Mononuclear cell (primary cell): ENCODE results near the gene TARBP1. TPM values are rescaled to one million over a fixed set of nuclear protein-coding genes. Genes with fewer than 3 reads are reported as not detected.
"Not testable (repeated sequence)": the region's sequence is repeated elsewhere in the genome, so short reads cannot be mapped to it uniquely, and the experiment has no call there.

Experiments
- H3K27me3 ChIP-seq: 2 replicates; pipeline ENCODE4 v1.6.0; 2011; ENCODE audit warnings: low read length, control low read depth; ENCODE audit not compliant: insufficient read depth
- H3K4me1 ChIP-seq: 2 replicates; pipeline ENCODE4 v1.5.1; 2011; ENCODE audit warnings: mild to moderate bottlenecking, low read length, control low read depth; ENCODE audit not compliant: insufficient read depth
- H3K4me3 ChIP-seq: 2 replicates; pipeline ENCODE4 v1.5.1; 2011; ENCODE audit warnings: mild to moderate bottlenecking, low read length, moderate library complexity
- H3K9me3 ChIP-seq: 2 replicates; pipeline ENCODE4 v1.5.1; 2011; ENCODE audit warnings: low read depth, mild to moderate bottlenecking, control low read depth, low read length
- total RNA-seq: library from RNA; depleted of rRNA; stranded (reverse); fragments of >200 nt; gene quantifications from one replicate; pipeline ENCODE4 v1.2.3, GENCODE V29; 2012

TARBP1 gene, protein sequence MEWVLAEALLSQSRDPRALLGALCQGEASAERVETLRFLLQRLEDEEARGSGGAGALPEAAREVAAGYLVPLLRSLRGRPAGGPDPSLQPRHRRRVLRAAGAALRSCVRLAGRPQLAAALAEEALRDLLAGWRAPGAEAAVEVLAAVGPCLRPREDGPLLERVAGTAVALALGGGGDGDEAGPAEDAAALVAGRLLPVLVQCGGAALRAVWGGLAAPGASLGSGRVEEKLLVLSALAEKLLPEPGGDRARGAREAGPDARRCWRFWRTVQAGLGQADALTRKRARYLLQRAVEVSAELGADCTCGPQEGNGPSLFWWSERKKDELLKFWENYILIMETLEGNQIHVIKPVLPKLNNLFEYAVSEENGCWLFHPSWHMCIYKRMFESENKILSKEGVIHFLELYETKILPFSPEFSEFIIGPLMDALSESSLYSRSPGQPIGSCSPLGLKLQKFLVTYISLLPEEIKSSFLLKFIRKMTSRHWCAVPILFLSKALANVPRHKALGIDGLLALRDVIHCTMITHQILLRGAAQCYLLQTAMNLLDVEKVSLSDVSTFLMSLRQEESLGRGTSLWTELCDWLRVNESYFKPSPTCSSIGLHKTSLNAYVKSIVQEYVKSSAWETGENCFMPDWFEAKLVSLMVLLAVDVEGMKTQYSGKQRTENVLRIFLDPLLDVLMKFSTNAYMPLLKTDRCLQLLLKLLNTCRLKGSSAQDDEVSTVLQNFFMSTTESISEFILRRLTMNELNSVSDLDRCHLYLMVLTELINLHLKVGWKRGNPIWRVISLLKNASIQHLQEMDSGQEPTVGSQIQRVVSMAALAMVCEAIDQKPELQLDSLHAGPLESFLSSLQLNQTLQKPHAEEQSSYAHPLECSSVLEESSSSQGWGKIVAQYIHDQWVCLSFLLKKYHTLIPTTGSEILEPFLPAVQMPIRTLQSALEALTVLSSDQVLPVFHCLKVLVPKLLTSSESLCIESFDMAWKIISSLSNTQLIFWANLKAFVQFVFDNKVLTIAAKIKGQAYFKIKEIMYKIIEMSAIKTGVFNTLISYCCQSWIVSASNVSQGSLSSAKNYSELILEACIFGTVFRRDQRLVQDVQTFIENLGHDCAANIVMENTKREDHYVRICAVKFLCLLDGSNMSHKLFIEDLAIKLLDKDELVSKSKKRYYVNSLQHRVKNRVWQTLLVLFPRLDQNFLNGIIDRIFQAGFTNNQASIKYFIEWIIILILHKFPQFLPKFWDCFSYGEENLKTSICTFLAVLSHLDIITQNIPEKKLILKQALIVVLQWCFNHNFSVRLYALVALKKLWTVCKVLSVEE (N-terminal part only)
- 21.0 TPM for total RNA-seq

DNA sequence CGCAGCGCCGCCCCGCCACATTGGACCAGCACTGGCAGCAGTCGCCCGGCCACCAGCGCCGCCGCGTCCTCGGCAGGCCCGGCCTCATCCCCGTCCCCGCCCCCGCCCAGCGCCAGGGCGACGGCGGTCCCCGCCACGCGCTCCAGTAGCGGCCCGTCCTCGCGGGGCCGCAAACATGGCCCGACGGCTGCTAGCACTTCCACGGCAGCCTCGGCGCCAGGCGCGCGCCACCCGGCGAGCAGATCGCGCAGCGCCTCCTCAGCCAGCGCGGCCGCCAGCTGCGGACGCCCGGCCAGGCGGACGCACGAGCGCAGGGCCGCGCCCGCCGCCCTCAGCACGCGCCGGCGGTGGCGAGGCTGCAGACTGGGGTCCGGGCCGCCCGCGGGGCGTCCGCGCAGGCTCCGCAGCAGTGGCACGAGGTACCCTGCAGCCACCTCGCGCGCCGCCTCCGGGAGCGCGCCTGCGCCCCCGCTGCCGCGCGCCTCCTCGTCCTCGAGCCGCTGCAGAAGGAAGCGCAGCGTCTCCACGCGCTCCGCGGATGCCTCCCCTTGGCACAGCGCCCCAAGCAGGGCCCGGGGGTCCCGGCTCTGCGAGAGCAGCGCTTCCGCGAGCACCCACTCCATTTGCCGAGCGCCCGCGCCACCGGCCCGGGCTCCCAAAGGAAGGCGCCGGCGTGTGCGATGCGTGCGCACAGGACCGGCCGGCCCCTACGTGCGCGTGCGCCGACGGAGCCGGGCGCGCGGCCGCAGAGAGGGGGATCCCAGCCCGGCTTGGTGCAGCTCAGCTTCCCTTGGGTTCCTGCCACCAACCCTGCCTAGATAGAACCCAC lies at the start of gene TARBP1:
TSS of gene TARBP1 (minus strand) at position 699 of the 829 bp plus-strand sequence. CDS start at position 623, 76 bp downstream.
- peak within 1 kb of the TSS; percentile 65 for H3K4me3 ChIP-seq
- H3K27me3 ChIP-seq, result no peaks in the 10 kb centered on the region
- no peaks in the 10 kb centered on the region for H3K9me3 ChIP-seq
- peaks cover 39% of the 10 kb centered on the region for H3K4me1 ChIP-seq

DNA sequence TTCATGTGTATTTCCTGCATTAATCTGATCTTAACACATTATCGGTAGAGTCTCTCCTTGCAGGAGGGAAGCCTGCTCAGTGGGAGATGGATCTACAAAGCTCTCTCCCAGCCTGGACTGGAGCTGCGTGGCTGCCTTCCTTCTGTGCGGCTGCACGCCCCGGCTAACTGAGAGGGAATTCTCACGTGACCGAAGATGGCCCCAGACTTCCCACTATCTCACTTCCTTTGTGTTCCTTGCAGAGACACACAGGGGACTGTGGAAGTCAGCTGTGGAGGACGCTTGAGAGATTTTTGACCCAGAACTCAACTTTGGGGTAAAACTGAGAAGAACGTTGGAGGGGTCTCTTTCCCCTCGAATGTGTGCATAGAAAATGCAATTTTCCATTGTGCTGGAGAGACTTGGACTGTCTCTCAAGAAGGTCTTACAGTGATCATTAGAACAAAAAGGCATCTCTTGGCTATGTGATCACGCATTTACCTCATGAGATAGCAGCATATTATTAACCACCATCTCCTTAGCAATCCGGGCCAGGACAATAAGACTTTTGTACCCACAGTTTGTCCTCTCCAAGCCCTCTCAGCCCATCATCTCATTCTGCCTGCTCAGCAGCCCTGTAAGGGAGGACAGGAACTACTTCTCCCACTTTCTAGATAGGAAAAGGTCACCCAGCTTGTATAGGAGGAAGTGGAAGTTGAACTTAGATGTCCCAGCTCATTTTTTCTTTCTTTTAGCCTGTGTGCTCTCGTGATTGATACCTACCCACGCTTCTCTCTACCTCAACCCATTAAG lies 49.3 kb upstream of the TARBP1 start:
- no peaks in the 10 kb centered on the region for H3K9me3 ChIP-seq
- H3K4me3 ChIP-seq, result no peak overlapping the region
- H3K27me3 ChIP-seq, result no peaks in the 10 kb centered on the region
- peaks cover 72% of the 10 kb centered on the region for H3K4me1 ChIP-seq

DNA sequence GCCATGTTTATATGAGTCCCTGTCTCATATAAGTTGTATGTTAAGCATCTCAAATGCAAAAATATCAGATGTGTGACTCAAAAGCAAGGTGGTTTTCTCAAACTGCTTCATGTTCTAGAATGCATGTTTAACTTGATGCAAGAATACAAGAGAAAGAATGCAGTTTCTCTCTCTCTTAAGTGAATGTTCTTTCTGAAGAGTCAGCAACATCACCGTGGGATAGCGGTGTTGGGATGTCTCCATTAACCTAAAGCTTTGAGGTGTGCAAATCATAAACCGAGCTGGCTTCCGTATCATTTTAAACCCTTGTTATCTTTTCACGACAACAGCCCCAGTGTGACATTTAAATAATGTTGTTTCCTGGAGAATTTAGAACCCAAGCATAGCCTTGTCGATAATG lies 48.4 kb upstream of the TARBP1 start:
- Histone ChIP-seq H3K4me3 (no peak overlapping the region), H3K27me3 (no peaks in the 10 kb centered on the region), H3K9me3 (no peaks in the 10 kb centered on the region), H3K4me1 (peaks cover 72% of the 10 kb centered on the region)

DNA sequence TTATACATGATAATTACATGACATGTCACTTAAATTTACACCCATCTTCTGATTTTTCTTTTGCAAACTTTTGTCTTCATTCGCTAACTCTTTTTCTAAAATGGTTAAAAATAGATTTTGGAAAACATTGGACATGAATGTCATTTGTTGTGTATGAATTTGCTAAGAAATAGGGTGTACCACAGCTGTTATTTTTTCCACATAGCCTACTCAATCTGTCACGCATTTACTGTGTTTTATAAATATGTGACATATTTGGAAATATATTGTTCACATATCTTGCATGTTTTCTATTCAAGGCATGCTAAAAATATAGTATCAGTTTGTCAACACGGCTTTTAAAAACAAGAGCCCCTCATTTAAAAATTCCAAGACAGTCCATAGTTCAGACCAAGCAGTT lies 47.9 kb upstream of the TARBP1 start:
- Histone ChIP-seq H3K4me1 (peaks cover 72% of the 10 kb centered on the region), H3K4me3 (no peak overlapping the region), H3K27me3 (no peaks in the 10 kb centered on the region), H3K9me3 (no peaks in the 10 kb centered on the region)

DNA sequence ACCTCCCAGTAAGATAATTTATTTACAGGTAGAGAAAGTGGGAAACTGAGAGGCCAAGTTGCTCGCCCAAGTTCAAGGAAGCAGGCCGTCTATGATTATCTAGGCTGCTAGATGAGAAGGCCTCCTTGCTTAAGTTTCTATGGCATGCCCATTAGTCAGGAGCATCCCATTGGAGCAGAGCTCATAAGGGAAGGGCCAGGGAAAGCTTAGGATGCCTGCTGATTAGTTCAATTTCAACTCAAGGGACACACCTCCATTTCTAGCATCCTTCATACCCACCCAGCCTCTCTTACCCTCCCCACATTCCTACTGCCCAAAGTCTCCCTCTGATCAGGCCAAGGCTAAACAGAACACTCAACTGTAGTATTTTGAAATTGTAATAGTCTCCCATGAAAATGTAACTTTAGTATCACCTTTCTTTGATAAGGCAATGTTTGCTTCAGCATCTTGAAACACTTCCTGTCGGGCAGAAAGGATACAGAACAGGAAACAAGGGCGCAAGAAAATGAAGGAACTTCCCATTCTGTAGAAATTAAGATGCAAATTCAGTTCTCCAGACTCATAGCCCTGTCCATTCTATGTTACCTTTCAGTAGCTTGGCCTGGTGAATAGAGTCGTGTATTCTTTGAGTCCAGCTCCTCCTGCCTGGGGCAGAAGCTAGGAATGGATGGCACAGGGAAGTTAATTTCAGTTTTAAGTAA lies 46.3 kb upstream of the TARBP1 start:
- H3K4me1 ChIP-seq, result peaks cover 73% of the 10 kb centered on the region
- no peaks in the 10 kb centered on the region for H3K9me3 ChIP-seq
- H3K4me3 ChIP-seq, result no peak overlapping the region

DNA sequence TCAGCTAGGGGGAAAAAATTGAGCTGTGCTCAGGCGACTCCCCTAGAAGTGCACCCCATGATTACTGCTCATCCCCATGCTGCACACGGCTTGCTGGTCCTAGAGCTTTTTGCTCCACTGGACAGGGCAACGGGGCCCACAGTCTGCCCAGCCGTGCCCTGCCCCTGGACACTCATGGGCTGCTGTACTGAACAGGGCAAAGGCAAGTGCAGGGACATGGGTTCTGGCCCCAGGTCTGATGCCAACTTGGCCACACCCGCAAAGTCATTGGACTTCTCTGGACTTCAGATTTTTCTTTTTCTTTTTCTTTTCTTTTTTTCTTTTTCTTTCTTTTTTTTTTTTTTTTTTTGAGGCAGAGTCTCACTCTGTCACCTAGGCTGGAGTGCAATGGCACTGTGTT lies 42.9 kb upstream of the TARBP1 start:
- H3K4me3 ChIP-seq, result no peak overlapping the region
- no peaks in the 10 kb centered on the region for H3K9me3 ChIP-seq
- peaks cover 82% of the 10 kb centered on the region for H3K4me1 ChIP-seq
- H3K27me3 ChIP-seq, result no peaks in the 10 kb centered on the region

More for the DNA sequence above, 46.3 kb upstream of the TARBP1 start:
- no peaks in the 10 kb centered on the region for H3K27me3 ChIP-seq

DNA sequence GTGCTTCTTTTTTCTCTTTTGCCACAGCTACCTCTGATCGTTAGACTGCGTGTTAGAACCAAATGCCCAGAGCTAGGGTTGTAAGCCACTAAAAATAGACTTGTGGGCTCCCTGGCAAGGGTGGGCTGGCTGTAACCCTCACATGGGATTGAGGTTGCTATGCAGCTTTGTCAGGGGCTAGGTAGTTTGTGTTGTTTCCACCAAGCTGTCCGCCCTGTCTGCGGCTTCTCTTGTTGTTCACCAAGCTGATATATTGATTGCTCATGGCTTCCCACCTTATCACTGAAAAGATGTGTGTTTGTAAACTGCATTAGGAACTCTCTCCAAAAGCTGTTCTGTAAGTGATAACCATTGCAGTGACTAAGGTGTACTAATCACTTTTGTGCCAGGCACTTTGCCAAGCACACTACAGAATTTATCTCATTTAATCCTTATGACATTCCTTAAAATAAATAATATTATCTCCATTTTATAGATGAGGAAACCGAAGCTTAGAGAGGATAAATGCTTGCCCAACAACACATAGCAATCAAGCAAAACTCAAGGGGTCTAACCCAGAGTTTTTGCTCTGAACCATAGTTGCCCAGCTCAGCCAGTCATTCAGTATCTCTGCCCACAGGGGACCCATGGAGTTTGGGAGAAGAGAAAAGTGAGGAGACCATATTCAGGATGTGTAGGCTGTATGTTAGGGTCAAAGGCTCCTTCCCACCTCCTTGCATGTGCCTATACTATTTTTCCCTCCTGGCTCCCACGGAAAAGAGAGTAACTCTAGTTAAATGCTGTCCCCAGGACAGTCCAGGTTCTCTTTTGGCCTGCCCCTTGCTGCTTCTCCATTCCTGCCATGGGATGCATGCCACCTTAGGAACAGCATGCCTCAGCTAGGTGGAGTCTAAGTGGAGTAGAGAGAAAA lies 42.2 kb upstream of the TARBP1 start:
- Histone ChIP-seq H3K4me3 (no peak overlapping the region), H3K27me3 (no peaks in the 10 kb centered on the region), H3K9me3 (no peaks in the 10 kb centered on the region), H3K4me1 (peaks cover 85% of the 10 kb centered on the region)

DNA sequence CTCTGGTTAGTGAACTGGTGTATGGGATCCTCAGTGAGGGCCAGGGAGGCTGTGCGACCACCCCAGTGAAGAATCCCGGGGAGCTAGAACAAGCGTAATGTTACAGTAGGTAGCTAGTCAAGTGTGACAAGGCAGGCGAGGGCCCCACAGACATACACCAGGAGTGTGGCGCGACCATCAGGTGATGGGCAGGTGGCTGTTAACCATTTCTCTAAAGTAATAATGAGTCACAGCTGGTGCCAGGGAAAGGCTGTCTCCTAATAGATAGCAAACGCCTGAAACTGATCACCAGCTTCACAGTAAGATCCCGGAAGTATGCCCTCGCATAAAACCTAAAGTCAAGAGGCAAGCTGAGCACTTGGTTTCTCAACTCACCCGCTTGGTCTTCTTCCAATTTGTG lies 40.5 kb upstream of the TARBP1 start:
- no peaks in the 10 kb centered on the region for H3K27me3 ChIP-seq
- H3K9me3 ChIP-seq, result no peaks in the 10 kb centered on the region
- peaks cover 82% of the 10 kb centered on the region for H3K4me1 ChIP-seq
- no peak overlapping the region for H3K4me3 ChIP-seq

DNA sequence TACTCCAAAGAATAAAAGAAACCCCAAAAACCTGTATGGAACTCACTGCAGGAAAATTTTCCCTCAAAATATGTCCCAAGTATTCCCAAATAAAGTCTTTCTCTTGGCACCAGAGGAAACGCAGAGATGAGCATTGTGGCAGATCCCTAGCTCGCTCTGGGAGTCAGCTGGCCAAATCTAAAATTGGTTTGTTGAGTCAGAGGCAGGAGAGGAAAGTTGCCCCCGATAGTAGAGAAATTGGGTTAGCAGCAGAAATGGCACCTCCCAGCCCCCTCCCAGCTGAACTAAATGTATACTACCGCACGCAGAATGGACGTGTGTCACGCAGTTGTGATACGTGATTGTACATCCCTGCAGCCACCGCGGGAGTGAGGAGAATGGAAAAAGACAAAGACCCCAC lies 39.9 kb upstream of the TARBP1 start:
- H3K9me3 ChIP-seq, result no peaks in the 10 kb centered on the region
- no peak overlapping the region for H3K4me3 ChIP-seq
- no peaks in the 10 kb centered on the region for H3K27me3 ChIP-seq
- H3K4me1 ChIP-seq, result peaks cover 79% of the 10 kb centered on the region

DNA sequence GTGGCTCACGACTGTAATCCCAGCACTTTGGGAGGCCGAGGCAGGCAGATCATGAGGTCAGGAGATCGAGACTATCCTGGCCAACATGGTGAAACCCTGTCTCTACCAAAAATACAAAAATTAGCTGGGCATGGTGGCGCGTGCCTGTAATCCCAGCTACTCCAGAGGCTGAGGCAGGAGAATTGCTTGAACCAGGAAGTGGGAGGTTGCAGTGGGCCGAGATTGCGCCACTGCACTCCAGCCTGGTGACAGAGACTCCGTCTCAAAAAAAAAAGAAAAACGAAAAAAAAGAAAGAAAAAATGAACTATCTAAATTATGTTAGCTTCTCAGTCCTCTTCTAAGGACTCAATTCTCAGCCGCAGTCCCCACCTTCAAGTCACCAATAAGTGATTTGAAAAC lies 39.1 kb upstream of the TARBP1 start:
- not testable (repeated sequence) for H3K9me3 ChIP-seq, H3K27me3 ChIP-seq, H3K4me3 ChIP-seq
- H3K4me1 ChIP-seq, result peaks cover 76% of the 10 kb centered on the region

DNA sequence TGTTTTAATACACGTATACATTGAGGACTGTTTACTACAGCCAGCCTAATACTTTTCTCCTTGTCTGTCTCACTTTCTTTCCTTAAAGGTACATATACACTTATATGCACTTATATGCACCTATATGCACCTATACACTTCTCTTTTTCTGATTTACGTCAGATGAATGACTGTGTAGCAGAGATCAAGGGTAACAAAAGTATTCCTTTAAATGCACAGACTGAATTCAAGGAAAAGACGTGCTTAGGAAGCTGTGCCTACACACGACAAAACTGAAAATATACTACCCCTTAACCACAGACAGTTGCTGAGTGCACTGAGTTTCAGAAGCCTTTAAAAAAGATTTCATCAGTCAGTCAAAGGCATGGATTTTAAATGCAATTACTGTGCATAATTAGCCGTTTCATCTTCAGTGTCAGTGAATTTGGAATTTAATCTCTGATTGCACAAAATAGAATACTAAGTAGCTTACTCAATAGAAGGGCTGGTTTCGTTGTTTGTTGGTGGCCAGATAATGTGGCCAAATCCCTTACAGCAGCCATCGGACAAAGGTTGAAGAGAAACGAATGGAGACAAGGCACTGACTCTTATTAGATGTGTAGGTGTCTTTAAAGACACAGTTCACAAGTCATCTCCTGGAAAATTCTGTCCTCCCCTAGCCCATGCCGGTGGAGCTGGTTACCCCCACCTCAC lies 38.3 kb upstream of the TARBP1 start:
- H3K27me3 ChIP-seq, result no peaks in the 10 kb centered on the region
- H3K4me3 ChIP-seq, result no peak overlapping the region
- H3K9me3 ChIP-seq, result no peaks in the 10 kb centered on the region
- H3K4me1 ChIP-seq, result peaks cover 75% of the 10 kb centered on the region

DNA sequence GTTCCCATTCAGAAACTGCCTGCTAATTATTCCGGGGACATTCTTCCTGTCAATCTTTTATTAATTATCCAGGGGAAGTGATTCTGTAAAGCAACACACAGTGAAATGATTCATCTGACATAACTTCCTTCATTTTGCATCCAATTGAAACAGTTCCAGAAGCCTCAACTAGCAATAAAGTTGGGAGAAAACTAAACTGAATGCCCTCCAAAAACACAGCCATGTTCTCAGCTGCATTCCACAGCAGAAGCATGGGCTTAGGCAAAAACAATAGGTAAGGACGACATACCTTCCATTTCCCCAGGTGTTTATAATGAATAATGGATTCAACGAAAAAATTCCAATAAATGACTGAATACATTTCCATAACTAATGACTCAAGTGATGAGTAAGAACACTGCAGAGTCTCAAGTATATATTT lies 36.9 kb upstream of the TARBP1 start:
- H3K4me3 ChIP-seq, result no peak overlapping the region

More for the DNA sequence above, 36.9 kb upstream of the TARBP1 start:
- no peaks in the 10 kb centered on the region for H3K9me3 ChIP-seq
- H3K4me1 ChIP-seq, result peaks cover 70% of the 10 kb centered on the region
- no peaks in the 10 kb centered on the region for H3K27me3 ChIP-seq
